Hepatocyte (in vitro differentiated cells): ENCODE data around the gene RBM33. TPM values are rescaled to one million over a fixed set of nuclear protein-coding genes. Genes with fewer than 3 reads are reported as not detected.

Source experiments
- DNase-seq: peaks from one replicate; pipeline ENCODE4 v3.0.0-alpha.2; 2016; ENCODE audit warnings: low spot score
- H2AFZ ChIP-seq: fragments of 200-600 bp; sonication (generic); 2 replicates; pipeline ENCODE4 v1.6.0; 2016; ENCODE audit warnings: antibody characterized with exemption, mild to moderate bottlenecking
- H3K27ac ChIP-seq: fragments of 200-600 bp; sonication (generic); 2 replicates; pipeline ENCODE4 v1.5.1; 2016; ENCODE audit warnings: mild to moderate bottlenecking
- H3K27me3 ChIP-seq: fragments of 200-600 bp; sonication (generic); 2 replicates; pipeline ENCODE4 v1.6.1; 2016
- H3K36me3 ChIP-seq: fragments of 200-600 bp; sonication (generic); replicated peaks from 2 replicates; pipeline ENCODE4 v1.5.1; 2016; ENCODE audit warnings: low read depth; ENCODE audit not compliant: insufficient read depth
- H3K4me1 ChIP-seq: fragments of 200-600 bp; sonication (generic); 2 replicates; pipeline ENCODE4 v1.5.1; 2016; ENCODE audit warnings: mild to moderate bottlenecking, moderate library complexity; ENCODE audit not compliant: insufficient read depth
- H3K4me2 ChIP-seq: fragments of 200-600 bp; sonication (generic); 2 replicates; pipeline ENCODE4 v1.6.0; 2016
- H3K4me3 ChIP-seq: fragments of 200-600 bp; sonication (generic); 2 replicates; pipeline ENCODE4 v1.5.1; 2016; ENCODE audit warnings: mild to moderate bottlenecking
- H3K79me2 ChIP-seq: fragments of 200-600 bp; sonication (generic); 2 replicates; pipeline ENCODE4 v1.6.0; 2017; ENCODE audit warnings: mild to moderate bottlenecking
- H3K9me2 ChIP-seq: fragments of 200-600 bp; sonication (generic); replicated peaks from 2 replicates; pipeline ENCODE4 v1.6.0; 2017; ENCODE audit warnings: mild to moderate bottlenecking; ENCODE audit not compliant: insufficient read depth
- H3K9me3 ChIP-seq: fragments of 200-600 bp; sonication (generic); 2 replicates; pipeline ENCODE4 v1.5.1; 2016; ENCODE audit warnings: low read depth, mild to moderate bottlenecking
- H4K20me1 ChIP-seq: fragments of 200-600 bp; sonication (generic); 2 replicates; pipeline ENCODE4 v1.6.0; 2016; ENCODE audit warnings: mild to moderate bottlenecking; ENCODE audit not compliant: insufficient read depth, poor library complexity, severe bottlenecking
- CTCF ChIP-seq: fragments of 200-600 bp; sonication (generic); IDR thresholded peaks from 2 replicates; pipeline ENCODE4 v1.5.1; 2016; ENCODE audit warnings: antibody characterized with exemption, mild to moderate bottlenecking; ENCODE audit not compliant: poor library complexity
- EZH2 ChIP-seq: fragments of 200-600 bp; sonication (generic); IDR thresholded peaks from 2 replicates; pipeline ENCODE4 v1.6.1; 2016; ENCODE audit warnings: antibody characterized with exemption, mild to moderate bottlenecking, borderline replicate concordance
- EZH2phosphoT487 ChIP-seq: fragments of 200-600 bp; sonication (generic); IDR thresholded peaks from one replicate; pipeline ENCODE4 v1.6.1; 2018; ENCODE audit warnings: antibody characterized with exemption, mild to moderate bottlenecking, low read depth, moderate library complexity; ENCODE audit not compliant: unreplicated experiment, severe bottlenecking
- WGBS: methylation state at CpG from one replicate; pipeline ENCODE4 v1.1.6; 2016; ENCODE audit warnings: low lambda C conversion rate; ENCODE audit errors: missing lambda C conversion rate; 5-methylcytosine and 5-hydroxymethylcytosine counted together
- polyA plus RNA-seq: library from polyadenylated mRNA; unstranded; fragments of >200 nt; fragmentation: Nextera tagmentation; extraction: Ambion mirVana; gene quantifications from 2 replicates; pipeline ENCODE4 v1.2.1, GENCODE V29; 2016
- total RNA-seq: library from RNA; depleted of rRNA; stranded (reverse); fragments of >200 nt; gene quantifications from 2 replicates; pipeline ENCODE4 v1.2.3, GENCODE V29; 2014

RBM33 gene
- total and polyA plus RNA-seq, 2 experiments from 2014 or later, result 24.8 to 40.8 TPM

GRCh38 chr7:155646669-155647068 is 2.2 kb downstream of the RBM33 start:
- Histone ChIP-seq H4K20me1 (peaks cover 26% of the 10 kb centered on the region), H3K4me2 (peak overlapping the region; percentile 78), H3K4me1 (peaks cover 11% of the 10 kb centered on the region), H3K27ac (no peak overlapping the region), H3K36me3 (no peaks in the 10 kb centered on the region), H3K79me2 (peaks cover 86% of the 10 kb centered on the region), H3K9me2 (no peaks in the 10 kb centered on the region), H3K27me3 (no peaks in the 10 kb centered on the region), H3K4me3 (peak overlapping the region; percentile 19), H2AFZ (no peak overlapping the region), H3K9me3 (no peaks in the 10 kb centered on the region)
- TF ChIP-seq CTCF, result no peak
- no peak for TF ChIP-seq EZH2
- no peak for TF ChIP-seq EZH2phosphoT487
- no peak for DNase-seq
- WGBS, result 79% methylated on average over 7 of the region's 7 CpGs

GRCh38 chr7:155647302-155647701 is 2.8 kb downstream of the RBM33 start:
- H3K27me3 ChIP-seq, result no peaks in the 10 kb centered on the region
- no peak for TF ChIP-seq EZH2phosphoT487
- no peak for TF ChIP-seq CTCF
- no peak for TF ChIP-seq EZH2
- H3K36me3 ChIP-seq, result no peaks in the 10 kb centered on the region
- H4K20me1 ChIP-seq, result peaks cover 32% of the 10 kb centered on the region
- H3K79me2 ChIP-seq, result peaks cover 93% of the 10 kb centered on the region
- no peaks in the 10 kb centered on the region for H3K9me2 ChIP-seq
- H3K27ac ChIP-seq, result no peak overlapping the region
- H3K4me2 ChIP-seq, result peak overlapping the region; percentile 78
- no peak for DNase-seq
- no peaks in the 10 kb centered on the region for H3K9me3 ChIP-seq
- no peak overlapping the region for H2AFZ ChIP-seq
- H3K4me1 ChIP-seq, result peaks cover 12% of the 10 kb centered on the region
- 76% methylated on average over 5 of the region's 5 CpGs for WGBS
- H3K4me3 ChIP-seq, result no peak overlapping the region

GRCh38 chr7:155647734-155648133 is 3.3 kb downstream of the RBM33 start:
- Histone ChIP-seq H2AFZ (no peak overlapping the region), H3K27me3 (no peaks in the 10 kb centered on the region), H3K4me3 (no peak overlapping the region), H3K4me1 (peaks cover 16% of the 10 kb centered on the region), H3K79me2 (peaks cover 93% of the 10 kb centered on the region), H3K9me2 (no peaks in the 10 kb centered on the region), H3K36me3 (no peaks in the 10 kb centered on the region), H3K9me3 (no peaks in the 10 kb centered on the region), H3K4me2 (no peak overlapping the region), H3K27ac (no peak overlapping the region), H4K20me1 (peaks cover 36% of the 10 kb centered on the region)
- no peak for TF ChIP-seq CTCF
- TF ChIP-seq EZH2phosphoT487, result no peak
- no peak for TF ChIP-seq EZH2
- no peak for DNase-seq
- 83% methylated on average over 2 of the region's 2 CpGs for WGBS

GRCh38 chr7:155648752-155649339 is 4.4 kb downstream of the RBM33 start:
- peaks cover 19% of the 10 kb centered on the region for H3K4me1 ChIP-seq
- WGBS, result 98% methylated on average over 3 of the region's 3 CpGs
- no peak overlapping the region for H3K4me2 ChIP-seq
- no peak overlapping the region for H3K27ac ChIP-seq
- no peak overlapping the region for H2AFZ ChIP-seq
- H3K9me2 ChIP-seq, result no peaks in the 10 kb centered on the region
- TF ChIP-seq EZH2phosphoT487, result no peak
- TF ChIP-seq CTCF, result no peak
- TF ChIP-seq EZH2, result no peak
- no peaks in the 10 kb centered on the region for H3K9me3 ChIP-seq
- H3K79me2 ChIP-seq, result peaks cover 93% of the 10 kb centered on the region
- H4K20me1 ChIP-seq, result peaks cover 47% of the 10 kb centered on the region
- no peak overlapping the region for H3K4me3 ChIP-seq
- DNase-seq, result no peak
- H3K27me3 ChIP-seq, result no peaks in the 10 kb centered on the region
- H3K36me3 ChIP-seq, result no peaks in the 10 kb centered on the region
